HG03097 (cell line): Measurements from ENCODE around the gene FHIT.
"Not testable (repeated sequence)": the region's sequence is repeated elsewhere in the genome, so short reads cannot be mapped to it uniquely, and the experiment has no call there.

Experiments used
- ATAC-seq: cut with Tn5 transposase; IDR thresholded peaks from one replicate; pipeline ENCODE4 v1.9.1; 2021; ENCODE audit not compliant: unreplicated experiment, low FRiP score

The FHIT gene

DNA sequence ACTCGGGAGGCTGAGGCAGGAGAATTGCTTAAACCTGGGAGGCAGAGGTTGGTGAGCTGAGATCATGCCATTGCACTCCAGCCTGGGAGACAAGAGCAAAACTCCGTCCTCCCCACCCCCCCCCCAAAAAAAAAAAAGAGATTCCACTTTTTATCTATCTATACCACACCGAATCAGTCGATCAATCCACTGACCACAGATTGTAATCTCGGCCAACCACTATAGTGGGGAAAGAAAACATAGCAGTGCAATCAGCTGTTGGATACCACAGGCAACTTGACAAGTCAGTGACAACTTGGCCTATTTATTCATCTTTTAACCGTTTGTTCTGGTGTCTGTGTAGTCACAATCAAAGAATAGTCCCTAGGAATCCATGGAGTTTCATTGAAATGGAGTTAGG is 299.2 kb downstream of the FHIT start:
- no peak for ATAC-seq

DNA sequence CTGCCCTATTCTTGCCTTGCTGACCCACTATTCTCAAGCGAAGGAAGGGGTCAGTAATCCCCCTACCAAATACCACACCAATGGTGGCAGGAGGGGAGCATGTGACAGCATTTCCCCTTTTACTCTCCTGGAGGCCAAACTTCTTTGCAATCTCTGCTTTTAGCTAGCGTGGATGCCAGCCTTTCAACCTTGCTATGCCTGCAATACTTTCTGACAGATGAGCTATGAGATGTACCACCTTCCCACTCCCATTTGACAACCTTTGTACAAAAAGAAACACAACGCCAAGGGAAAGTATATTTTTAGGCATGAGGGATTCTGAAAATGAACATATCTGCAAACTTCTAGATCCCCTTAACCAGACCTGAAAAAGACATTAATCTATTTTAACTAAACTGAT is 302.1 kb downstream of the FHIT start:
- ATAC-seq = no peak

DNA sequence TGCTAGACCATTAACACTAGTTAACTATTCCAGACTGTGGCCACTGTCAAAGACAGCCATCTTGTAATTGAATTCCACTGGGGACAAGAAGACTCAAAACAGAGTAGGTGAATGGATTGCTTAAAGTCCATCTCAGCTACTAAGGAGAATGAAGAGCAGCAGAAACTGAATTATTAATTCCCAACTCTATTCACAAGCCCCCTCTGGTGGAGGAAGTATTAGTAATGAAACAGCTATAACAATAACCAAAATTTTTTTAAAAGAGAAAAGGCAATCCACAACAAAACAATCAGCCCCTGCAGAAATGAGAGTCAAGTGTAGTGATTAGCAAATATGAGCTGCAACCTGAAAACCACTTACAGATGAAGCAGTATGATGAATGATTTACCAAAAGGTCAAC is 302.8 kb downstream of the FHIT start:
- no peak for ATAC-seq

DNA sequence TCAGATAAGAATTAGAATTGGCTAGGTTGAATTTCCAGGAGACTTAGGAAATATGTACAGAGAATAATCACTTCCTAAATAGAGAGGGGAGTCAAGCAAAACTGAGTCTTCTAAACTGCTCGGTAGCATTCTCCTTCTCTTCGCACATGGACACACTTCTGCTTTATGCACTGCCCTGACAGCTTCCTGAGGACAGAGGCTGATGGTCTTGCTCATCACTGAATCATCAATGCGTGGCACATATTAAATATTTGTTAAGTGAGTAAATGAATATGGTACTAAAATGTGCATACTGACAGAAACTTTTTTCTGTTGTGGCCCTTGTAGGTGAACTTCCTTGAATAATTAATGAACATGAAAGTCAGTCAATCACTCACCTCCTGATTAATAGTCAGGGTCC is 315.5 kb downstream of the FHIT start:
- ATAC-seq = no peak

DNA sequence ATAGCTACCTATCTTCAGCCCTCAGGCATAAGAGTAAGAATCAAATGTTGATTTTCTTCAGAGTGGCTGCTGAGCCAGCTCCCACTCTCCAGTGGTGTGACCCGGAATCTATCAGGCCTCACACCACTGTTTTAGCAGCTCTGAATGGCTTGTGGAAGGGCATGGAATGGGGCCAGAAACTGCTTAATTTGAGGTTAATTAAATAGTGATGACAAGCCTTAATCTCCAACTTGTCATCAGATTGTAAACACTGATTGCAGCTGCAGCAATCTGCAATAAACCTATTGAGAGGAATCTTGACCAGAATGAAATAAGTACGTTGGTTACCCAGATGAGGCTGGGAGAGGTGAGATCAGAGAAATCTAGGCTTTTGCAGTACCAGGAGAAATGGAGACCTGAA is 317.4 kb downstream of the FHIT start:
- ATAC-seq = no peak

DNA sequence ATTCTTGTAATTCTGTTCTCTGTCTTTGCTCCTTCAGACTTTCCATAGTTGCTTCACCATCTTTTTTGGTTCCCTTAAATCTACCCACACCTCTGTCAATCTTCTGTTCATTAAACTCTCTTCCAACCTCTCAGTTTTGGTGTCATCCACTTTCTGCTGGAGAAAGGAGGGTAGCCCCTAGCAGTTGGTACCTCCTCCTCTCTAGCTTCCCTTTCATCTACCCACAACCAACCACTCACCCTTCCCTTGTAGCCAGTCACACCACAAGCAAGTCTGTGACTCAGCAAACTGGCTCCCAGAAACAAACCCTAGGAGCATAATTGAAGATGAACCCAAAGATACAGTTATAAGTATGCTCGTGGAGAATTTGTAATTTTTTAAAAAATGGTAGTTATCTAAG is 318.6 kb downstream of the FHIT start:
- no peak for ATAC-seq

DNA sequence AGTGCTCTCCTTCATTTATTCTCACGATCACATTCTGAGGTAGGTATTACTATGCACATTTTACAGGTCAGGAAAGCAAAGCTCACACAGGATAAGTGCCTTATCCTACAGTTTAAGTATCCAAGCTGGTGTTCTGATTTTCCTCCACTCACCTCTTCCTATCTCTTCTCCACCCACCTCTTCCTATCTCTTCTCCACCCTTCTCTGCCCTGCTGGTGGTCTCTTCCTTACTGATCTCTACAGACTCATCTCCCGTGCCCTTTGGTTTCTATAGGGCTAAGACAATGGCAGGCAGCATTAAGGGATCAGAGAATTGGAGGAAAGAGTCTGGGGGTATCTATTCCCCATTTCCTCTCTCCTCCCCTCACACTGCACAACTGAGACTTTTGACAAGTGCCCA is 319.1 kb downstream of the FHIT start:
- no peak for ATAC-seq

DNA sequence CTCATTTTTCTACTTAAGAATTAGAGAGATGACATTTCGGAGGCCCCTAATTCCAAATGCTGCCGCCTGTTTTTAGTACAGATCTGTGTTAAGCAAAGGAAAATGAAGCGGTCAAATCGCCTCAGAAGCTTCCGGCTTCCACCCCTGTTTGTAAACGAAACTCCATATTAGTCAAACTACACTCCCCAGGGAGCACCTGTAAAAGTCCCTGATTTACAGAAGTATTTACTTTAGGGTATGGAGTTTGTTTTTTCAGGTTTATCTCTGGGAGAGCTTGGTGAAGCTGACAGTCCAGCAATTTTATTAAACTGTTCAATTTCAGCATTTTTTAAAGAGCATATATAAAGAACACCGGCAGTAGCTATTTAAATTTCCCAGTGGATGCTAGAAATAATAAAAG is 319.8 kb downstream of the FHIT start:
- ATAC-seq = no peak

DNA sequence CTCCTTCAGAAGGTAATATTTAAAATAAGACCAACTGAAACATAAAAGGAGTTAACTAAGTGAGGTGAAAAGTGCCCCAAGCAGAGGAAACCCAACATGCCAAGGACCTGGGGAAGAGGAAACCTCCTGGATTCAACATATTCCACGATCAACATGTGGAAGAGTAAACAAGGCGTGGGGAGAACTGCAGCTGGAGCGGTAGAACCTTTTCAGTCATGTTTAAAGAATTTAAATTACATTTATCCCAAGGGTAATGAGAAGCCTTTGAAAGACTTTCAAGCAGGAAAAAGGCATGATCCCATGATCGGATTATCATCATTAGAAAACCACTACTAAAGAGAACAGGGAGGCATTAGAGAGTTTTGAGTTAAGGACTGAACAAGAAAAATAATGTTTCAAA is 330.7 kb downstream of the FHIT start:
- ATAC-seq = no peak

DNA sequence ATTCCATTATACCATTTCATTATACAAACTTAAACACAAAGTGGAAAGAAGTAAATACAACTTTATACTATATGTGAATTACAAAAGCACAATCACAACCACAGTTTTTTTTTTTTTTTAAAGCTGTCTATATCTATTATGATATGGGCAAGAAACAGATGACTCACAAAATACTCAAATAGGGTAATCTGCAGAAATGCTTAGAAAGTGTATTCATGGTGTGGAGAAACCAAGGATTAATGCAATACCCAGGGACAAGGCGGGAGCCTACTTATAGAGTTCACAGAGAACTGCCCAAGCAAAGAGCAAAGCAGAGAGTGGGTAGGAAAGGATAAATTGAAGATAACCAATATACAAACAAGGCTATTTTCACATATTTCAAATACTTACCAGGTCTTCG is 332.0 kb downstream of the FHIT start:
- no peak for ATAC-seq

DNA sequence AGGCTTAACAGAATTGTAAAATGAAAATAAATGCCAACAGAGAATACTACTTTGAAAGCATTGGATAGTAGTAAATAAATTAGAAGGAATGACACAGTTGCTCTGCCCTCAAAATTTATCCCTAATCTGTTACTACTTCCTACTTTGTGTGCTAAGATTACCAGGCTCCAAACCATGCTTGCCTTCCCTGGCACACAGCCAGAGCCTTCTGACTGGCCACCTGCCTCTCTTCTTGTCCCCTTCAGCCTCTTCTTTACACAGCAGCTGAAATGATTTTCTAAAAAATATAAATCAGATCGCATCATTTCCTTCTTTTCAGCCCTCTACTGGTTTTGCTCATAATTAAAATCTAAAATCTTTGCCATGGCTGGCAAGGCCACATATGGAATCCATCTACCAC is 334.1 kb downstream of the FHIT start:
- no peak for ATAC-seq

DNA sequence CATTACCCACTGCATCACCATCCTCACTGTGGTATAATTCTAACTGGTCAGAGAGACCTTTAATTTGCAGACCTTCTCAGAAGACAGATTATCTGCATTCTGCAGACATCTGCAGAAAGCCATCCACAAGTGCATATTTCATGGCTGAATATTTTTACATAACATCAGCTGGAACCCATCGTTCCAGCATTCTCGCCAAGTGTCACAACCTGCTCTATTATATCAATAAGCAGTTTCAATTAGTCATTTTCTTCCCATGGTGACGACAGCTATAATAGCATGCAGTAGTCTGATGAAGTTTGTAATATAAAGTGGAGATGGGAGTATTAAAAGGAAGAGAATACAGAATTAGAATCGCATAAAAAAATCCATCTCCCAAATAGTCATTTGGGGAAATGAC is 334.7 kb downstream of the FHIT start:
- ATAC-seq = no peak

DNA sequence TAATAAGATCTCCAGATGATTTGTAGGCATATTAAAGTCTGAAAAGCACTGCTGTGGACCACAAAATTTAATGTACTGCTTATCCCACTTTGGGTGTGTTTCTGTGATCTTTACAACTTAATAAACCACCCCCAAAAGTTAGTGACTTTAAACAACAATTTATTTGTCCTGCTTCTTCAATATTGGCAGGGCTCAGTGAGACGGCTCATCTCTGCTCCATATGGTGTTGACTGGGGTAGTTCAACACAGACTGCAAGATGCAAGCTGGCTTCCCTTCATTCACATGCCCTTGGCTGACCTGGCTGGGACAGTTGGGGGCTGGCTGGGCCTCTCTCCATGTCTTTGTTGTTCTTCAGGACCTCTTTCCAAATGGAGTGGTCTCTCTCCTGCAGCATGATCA is 337.8 kb downstream of the FHIT start:
- no peak for ATAC-seq

DNA sequence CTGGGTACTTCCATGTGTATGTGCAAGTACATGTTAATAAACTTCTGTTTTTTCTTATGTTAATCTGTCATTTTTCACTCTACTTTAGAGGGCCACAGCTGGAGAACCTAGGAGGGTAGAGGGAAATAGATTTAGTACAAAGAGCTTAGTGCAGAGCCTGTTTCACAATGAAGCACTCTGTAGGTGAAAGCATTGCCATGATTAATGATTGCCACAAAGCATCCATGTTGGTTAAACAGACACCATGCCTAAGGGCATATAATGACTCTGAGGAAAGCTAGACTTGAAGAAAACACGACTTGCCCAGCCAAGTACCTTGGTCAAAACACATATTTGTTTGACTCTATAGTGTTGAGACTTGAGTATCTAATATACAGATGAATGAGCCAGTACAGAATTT is 338.4 kb downstream of the FHIT start:
- no peak for ATAC-seq

DNA sequence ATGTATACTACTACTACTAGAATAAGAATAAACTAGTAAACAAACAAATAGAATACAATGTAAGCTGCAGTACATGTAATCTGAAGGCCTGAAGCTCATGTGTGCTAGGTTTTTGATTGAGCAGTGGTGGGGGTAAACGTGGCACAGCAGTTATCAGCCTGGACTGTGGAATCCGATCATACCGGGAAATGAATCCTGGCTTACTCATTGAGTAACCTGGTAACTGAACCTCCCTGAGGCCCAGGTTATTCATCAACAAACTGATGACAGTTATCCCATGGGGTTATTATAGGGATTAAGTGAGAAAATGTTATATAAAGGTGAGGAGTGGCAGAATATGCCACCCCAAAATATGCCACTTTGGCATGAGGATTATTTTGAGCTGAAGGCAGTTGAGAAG is 339.1 kb downstream of the FHIT start:
- ATAC-seq = no peak

DNA sequence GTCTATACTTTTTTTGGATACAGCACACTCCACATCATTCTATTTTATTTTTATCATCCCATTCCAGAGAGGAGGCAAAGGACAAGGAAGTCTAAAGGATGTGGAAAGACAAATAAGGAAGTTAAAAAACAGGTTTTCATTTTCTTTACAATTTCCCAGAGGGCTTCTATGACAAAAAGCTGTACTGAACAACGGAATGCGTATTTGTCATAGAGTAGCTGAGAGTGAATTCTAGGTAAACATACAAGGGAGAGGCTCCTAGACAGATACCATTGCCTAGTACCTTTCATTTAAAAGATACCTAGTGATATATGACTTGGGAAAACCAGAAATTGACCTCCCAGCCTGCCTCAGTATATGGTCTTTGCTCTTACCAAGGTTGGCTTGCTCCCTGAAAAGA is 341.7 kb downstream of the FHIT start:
- no peak for ATAC-seq

DNA sequence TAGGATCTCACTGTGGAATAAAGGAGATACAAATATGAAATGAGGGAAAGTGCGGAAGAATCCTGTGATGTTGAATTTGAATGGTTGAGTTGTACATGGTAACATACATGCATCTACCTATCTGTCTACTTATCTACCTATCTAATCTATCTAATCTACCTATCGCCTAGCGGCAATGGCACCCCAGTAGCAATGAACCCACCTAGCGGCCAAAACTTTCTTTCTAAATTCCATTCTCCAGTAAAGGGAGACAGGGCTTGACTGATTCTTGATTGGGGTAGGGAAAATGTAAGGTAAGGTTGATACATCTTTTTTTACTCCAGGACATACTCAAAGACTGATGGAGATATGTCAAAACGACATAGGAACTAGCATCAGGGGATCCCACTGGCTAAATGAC is 345.0 kb downstream of the FHIT start:
- no peak for ATAC-seq

DNA sequence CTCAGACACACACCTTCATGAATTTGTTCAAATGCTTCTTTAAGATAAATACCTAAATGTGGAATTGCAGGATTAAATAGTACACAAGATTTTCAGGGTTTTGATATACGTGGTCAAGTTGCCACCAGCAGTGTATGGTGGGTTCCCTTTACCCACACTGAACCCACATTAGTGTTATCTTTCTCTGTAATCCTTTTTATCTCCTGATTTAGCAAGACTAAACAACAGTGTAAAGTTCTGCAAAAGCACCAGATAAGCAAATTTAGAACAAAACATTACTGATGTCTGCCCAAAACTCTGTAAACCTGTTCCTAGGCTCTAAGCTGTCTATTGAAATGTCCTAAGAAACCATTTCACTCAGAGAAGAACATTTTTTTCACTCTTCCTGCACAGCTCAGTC is 352.9 kb downstream of the FHIT start:
- no peak for ATAC-seq

DNA sequence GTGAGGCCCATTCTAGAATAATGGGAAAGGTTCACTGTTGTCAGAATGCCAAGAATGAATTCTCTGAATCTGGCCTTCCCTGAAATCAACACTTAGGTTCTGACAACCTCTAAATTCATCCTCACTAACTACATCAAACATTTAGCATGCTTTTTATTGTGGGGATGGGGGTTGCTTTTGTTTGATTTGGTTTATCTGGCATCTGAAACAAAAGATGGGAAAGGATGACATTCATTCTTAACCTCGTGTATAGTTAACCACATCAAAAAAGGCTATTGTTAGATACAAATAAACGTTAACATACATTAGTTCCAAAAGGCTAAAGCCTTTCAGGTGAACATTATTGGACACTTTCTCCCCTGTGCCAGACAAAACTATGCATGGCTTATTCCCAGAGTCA is 357.3 kb downstream of the FHIT start:
- no peak for ATAC-seq

DNA sequence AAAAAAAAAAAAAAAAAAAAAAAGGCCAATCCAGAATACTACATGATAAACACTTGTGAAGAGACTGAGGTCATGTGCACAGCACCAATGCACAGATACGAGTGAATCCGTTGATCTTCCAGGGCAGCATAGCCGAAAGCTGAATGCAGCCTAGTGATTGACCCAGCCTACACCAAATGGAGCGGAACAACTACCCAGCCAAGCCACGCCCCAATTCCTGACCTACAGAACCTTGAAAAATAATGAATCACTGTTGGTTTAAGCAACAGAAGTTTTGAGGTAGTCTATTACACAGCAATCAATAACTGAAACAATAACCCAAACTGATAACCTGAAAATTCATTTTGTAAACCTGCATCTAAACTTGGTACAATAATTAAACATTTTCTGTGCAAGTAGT is 361.0 kb downstream of the FHIT start:
- no peak for ATAC-seq

DNA sequence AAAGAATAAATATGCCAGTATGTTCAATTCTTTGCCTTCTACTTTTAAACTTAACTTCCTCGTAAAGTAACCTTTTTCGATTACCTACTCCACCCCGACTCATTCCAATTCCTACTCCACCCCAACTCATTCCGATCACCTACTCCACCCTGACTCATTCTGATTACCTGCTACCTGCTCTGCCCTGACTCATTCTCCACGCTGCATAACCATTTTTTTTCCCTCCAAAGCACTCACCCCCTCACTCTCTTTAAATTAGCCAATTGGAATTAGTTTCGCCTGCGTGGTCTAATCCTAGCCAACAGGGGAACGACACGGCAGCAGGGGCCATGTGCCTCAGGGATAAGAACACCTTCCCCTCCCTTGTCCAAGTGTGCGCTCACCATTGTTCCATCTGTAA is 362.3 kb downstream of the FHIT start:
- not testable (repeated sequence) for ATAC-seq

DNA sequence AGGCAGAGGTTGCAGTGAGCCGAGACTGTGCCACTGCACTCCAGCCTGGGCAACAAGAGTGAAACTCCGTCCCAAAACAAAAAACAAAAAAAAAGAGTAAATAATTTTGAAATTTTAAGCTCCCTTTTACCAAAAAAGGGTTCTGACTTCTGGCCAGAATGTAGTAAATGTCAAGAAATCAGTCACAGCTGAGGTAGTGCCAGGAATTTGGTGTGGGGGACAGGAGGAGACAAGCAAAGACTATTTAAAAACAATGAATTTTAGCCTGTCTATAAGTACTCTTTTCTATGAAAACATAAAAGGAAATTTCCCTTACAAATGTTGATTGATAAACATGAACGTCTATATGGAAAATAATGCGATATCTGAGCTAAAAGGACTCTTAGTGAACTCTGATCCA is 363.7 kb downstream of the FHIT start:
- ATAC-seq = no peak

DNA sequence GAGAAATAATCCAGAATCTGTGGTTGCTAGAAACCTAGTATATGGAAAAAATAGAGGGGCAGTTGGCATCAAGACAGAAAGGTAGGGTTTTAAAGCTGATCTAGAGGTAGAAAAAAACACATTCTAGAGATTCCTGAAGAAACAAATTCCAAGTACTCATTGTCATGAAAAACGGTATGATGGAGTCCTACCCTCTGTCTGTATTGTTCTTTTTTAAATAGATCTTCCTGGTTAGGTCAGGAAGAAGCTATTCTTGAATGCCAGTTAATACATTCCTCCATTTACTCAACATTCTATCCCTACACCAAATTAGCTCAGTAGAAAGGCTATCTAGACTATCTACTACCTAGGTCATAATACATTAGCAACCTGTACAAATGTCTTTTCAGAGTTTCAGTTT is 364.7 kb downstream of the FHIT start:
- ATAC-seq = no peak

DNA sequence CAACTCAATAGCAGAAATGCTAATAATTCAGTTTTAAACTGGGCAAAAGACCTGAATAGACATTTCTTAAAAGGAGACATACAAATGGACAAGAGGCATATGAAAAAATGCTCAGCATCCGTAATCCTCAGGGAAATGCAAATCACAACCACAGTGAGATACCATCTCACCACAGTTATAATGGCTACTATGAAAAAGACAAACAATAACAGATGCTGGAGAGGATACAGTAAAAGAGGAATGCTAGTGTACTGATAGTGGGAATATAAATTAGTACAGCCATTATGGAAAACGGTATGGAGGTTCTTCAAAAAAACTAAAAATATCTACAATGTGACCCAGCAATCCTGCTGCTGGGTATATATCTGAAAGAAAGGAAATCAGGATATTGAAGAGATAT is 367.2 kb downstream of the FHIT start:
- no peak for ATAC-seq
